HG03135 (cell line): ENCODE results near the gene TRPC1.
"Not testable (repeated sequence)": the region's sequence is repeated elsewhere in the genome, so short reads cannot be mapped to it uniquely, and the experiment has no call there.

Experiments
- ATAC-seq: cut with Tn5 transposase; IDR thresholded peaks from one replicate; pipeline ENCODE4 v1.9.1; 2021; ENCODE audit warnings: mild to moderate bottlenecking, moderate library complexity; ENCODE audit not compliant: unreplicated experiment

Gene TRPC1

DNA sequence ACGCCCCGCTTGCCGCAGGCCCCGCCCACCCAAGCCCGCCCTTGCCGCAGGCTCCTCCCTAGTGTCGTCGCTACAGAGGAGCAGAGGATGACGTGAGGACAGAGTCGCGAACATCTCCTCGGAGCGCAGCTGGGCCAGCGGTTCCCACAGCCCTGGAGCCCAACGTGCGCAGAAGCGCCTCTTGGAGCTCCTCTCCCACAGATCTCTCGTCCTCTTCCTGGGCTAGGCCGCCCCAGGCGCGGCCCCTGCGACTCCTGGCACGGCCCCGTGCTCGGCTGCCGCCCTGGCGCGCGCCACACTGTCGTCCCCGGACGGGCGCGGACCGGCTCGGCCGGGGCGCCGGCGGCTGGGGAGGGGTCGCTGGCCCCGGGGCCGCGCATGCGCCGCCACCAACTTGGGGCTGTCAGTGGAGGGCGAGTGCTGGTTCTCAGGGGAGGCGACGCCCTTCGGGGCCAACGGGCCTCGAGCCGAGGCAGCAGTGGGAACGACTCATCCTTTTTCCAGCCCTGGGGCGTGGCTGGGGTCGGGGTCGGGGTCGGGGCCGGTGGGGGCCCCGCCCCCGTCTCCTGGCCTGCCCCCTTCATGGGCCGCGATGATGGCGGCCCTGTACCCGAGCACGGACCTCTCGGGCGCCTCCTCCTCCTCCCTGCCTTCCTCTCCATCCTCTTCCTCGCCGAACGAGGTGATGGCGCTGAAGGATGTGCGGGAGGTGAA, at the start of gene TRPC1:
Gene TRPC1 (plus strand): TSS at position 67 of the 714 bp plus-strand sequence. CDS start 526 bp downstream, at position 593.
- ATAC-seq, result peak; percentile 96

DNA sequence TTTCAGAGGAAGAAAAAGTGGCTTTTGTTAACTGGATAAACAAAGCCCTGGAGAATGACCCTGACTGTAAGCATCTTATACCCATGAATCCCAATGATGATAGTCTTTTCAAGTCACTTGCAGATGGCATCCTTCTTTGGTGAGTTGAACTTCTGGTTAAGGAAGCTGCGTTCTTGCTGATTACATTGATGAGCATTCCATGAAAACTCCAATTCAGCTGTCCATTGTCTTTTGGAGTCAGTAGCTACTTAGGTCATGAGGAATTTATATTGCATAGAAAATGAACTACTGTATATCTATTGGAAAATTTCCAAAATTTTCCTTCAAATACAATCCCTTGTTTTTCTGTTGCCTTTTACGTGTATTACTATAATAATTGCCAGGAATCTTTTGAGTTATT, 47.7 kb upstream of the TRPC1 start:
- no peak for ATAC-seq

DNA sequence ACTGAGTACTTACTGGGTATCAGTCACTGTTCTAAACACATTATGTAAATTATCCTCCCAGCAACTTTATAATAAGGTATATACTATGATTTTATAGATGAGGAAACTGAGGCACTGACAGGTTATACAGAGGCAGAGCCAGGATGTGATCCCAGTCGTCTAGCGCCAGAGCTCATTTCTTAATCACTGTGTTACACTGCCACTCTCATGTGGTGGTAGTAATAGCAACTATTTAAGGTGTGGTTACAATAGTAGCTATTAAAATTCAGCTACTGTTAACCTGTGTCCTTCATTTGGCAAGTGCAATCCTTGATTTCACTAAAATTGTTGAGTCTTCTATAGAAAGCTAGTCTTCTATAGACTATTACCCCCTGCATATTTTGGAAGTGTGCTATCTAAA, 43.1 kb upstream of the TRPC1 start:
- ATAC-seq, result no peak

DNA sequence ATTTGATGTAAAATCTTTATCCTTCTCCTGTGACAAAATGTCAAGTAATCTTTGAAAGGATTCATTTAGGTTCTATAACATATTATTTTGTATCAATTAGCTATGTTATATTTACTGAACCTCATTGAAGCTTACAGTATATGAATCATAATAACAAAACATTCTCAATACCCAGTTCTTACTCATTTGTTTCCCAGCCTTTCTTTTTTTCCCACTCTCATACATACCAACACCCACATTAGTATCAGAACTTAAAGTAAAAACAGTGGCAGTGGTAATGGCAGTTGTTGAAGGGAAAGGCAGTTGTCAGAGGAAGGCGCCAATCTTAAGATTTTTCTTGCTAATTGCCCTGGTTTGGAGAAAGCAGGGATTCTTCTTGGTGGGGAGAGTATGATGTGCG, 33.2 kb upstream of the TRPC1 start:
- no peak for ATAC-seq

DNA sequence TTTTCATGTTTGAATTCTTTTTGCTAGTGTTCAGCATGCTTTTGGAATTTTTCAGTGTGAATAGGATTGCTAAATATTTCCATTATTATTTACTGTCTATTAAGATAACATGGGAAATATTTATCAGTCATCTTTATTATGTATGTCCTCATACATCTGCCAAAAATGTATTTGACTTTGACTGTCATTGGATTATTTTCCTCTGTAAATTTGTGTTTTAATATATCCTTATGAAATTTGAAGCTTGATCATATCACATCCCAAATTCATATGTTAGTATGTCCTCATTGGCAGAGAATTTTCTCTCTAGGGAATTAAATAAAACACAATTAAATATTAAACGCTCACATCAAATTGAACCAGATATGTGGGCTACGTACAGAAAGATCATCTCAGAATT, 32.3 kb upstream of the TRPC1 start:
- no peak for ATAC-seq

- no peak for ATAC-seq
Measured at GRCh38 chr3:142693136-142693853, 30.5 kb upstream of the TRPC1 start.

- no peak for ATAC-seq
Measured at GRCh38 chr3:142694225-142694624, 29.6 kb upstream of the TRPC1 start.

DNA sequence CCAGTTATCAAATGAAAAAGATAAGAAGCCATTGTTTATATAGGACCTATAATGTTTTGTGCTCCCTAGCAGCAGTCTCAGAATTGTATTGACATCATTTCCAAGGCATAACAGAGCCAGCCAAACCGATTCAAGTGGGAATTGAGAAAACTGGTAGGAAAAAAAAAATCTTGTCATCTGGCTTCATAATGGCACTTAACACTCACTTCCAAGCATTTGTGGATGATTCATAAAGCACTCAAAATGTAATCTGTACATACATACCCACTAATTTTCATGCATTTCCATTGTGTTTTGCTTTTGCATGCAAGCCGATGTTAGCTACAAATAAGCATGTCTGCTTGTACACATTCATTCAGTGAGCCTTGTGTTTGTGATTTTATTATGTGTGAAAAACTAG, 18.6 kb upstream of the TRPC1 start:
- ATAC-seq, result no peak

DNA sequence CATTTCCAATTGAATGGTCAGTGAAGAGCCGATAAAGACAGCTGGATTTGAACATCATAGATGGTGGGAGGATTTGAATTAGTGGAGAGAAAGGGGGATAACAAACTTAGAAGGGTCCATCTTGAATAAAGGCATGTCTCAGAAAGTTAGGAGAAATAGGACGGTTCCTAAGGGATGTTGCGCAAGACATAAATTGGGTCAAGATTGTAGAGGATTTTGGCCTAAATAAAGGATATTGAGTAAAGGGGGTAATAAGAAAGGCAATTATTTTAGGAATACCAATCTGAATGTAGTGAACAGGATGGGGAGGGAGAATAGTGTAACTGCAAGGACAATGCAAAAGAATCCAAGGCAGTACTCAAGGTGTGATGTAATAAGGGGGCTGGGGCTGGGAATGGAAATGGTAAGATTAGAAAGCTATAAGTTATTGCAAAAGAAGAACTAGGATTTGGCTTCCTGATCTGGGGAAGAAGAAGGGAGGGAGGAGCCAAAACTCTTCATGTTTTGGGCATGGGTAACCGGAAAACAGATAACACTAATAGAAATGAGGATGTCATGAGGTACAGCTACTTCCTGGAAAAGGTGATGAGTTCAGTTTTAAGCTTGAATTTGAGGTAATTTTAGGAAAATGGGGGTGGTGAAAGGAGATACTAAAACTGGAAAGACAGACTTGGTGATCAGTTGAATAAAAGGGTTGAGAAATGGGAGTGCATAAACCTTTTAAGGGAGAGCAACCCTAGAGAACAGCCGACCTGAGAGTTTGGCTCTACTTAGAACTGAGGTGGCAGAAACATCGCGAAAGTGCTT, 17.3 kb upstream of the TRPC1 start:
- ATAC-seq, result no peak

GRCh38 chr3:142709207-142709606, 14.6 kb upstream of the TRPC1 start:
- no peak for ATAC-seq

- not testable (repeated sequence) for ATAC-seq
Measured at GRCh38 chr3:142714882-142715281, 9.0 kb upstream of the TRPC1 start.

GRCh38 chr3:142716102-142716501, 7.7 kb upstream of the TRPC1 start:
- no peak for ATAC-seq

- ATAC-seq, result peak; percentile 20
Measured at GRCh38 chr3:142723665-142723967, 218 bp upstream of the TRPC1 start.

GRCh38 chr3:142724682-142725356, 985 bp downstream of the TRPC1 start:
- ATAC-seq, result peak; percentile 5

DNA sequence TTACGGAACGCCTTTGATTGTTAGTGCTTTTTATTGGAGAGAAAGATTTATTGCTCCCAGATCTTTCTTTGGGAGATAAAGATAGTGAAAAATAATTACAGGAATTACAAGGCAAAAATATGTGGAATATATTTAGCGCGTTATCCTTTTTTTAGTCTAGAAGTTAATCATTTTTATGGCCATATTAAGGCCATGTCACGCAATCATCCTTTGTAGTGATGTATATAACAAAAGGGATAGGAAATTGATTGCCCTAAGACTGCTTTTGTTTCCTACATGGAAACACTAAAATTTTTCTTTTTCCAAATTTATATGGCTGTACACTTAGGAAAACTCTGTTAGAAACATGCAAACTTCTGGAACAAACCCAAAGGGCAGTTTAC, 1.5 kb downstream of the TRPC1 start:
- no peak for ATAC-seq

DNA sequence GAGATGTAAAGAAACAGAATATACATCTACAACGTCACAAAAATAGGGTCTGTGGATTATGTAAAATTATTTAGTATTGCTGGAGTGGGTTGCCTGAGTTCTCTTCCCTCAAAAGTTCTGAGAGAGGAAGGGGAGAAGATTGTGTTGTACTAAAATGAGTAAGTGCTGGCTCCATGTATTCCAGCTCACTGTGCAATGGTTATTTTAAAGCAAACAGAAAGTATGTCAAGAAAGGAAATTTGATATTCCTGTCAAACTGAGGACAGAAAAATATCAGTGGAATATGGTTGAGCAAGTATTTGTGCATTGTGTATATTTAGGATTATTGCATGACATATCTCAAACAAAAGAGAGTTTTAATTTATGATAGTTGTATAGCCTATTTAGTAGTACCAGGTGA, 2.2 kb downstream of the TRPC1 start:
- no peak for ATAC-seq

GRCh38 chr3:142732066-142732465, 8.2 kb downstream of the TRPC1 start:
- ATAC-seq, result no peak

GRCh38 chr3:142734834-142735233, 11.0 kb downstream of the TRPC1 start:
- ATAC-seq, result no peak

- ATAC-seq, result no peak
Measured at GRCh38 chr3:142735462-142735861, 11.6 kb downstream of the TRPC1 start.

DNA sequence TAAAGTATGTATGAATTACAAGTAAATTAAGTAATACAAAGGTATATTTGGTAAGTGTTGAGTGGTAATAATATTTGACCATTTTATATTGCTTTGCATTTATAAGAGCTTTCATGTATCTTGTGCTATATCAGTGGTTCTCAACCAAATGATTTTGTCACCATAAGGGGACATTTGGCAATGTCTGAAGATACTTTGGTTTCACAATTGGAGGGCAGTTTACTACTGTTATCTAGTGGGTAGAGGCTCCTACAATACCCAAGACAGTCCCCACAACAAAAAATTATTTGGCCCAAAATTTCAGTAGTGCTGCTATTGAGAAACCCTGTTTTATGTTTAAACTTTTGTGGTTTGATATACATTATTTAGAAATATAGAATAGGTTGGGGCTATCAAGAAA, 14.6 kb downstream of the TRPC1 start:
- no peak for ATAC-seq

DNA sequence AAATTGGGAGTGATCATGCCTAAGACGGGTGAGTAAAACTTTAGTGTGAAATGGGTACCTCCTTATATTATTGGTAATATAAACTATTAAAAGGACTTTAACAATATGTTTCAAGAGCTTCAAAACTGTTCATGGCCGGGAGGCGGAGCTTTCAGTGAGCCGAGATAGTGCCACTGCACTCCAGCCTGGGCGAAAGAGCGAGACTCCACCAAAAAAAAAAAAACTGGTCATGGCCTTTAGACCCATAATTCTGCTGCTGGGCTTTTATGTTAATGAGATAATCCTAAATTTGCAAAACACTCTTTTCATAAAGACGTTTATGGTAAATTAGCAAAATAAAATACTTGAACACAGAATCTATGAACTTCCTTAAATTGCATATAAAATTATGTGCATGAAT, 22.8 kb downstream of the TRPC1 start:
- ATAC-seq, result no peak
